HepG2 (cell line): Measurements from ENCODE around the gene WNK2. TPM values are rescaled to one million over a fixed set of nuclear protein-coding genes. Genes with fewer than 3 reads are reported as not detected.

Experiments used
- AGO1 ChIP-seq: fragments of 200-400 bp; formaldehyde crosslinking; IDR thresholded peaks from 2 replicates; pipeline ENCODE4 v1.6.1; 2017; ENCODE audit warnings: mild to moderate bottlenecking, low read depth, low read length, moderate library complexity; ENCODE audit not compliant: poor library complexity, severe bottlenecking
- FLYWCH1 ChIP-seq: sonication (generic); formaldehyde crosslinking; IDR thresholded peaks from 2 replicates; pipeline ENCODE4 v1.8.1; 2023; ENCODE audit warnings: mild to moderate bottlenecking, missing genetic modification reagents
- MED1 ChIP-seq: sonication (generic); formaldehyde crosslinking; IDR thresholded peaks from 2 replicates; pipeline ENCODE4 v1.4.0; 2020; ENCODE audit warnings: missing genetic modification reagents
- MEF2D ChIP-seq: sonication (generic); formaldehyde crosslinking; IDR thresholded peaks from 2 replicates; pipeline ENCODE4 v1.5.1; 2020; ENCODE audit warnings: mild to moderate bottlenecking, missing genetic modification reagents
- MEIS1 ChIP-seq: sonication (generic); formaldehyde crosslinking; IDR thresholded peaks from 2 replicates; pipeline ENCODE4 v1.9.0; 2021; ENCODE audit warnings: mild to moderate bottlenecking, missing genetic modification reagents, moderate library complexity, borderline replicate concordance
- MYNN ChIP-seq: sonication (generic); formaldehyde crosslinking; IDR thresholded peaks from 2 replicates; pipeline ENCODE4 v1.4.0; 2020; ENCODE audit warnings: mild to moderate bottlenecking, low read depth, missing genetic modification reagents
- NFE2L2 ChIP-seq: fragments of 150-350 bp; IDR thresholded peaks from 2 replicates; pipeline ENCODE4 v1.6.1; 2014; ENCODE audit warnings: low read length
- RARA ChIP-seq: IDR thresholded peaks from 2 replicates; pipeline ENCODE4 v1.6.1; 2016; ENCODE audit warnings: missing genetic modification reagents, missing compliant biosample characterization
- RELA ChIP-seq: sonication (generic); formaldehyde crosslinking; IDR thresholded peaks from 2 replicates; pipeline ENCODE4 v1.4.0; 2020; ENCODE audit warnings: missing genetic modification reagents
- RFX5 ChIP-seq: IDR thresholded peaks from 2 replicates; pipeline ENCODE4 v1.6.1; 2011; ENCODE audit warnings: low read depth, low read length, improper control_type of control experiment
- SMAD3 ChIP-seq: sonication (generic); formaldehyde crosslinking; IDR thresholded peaks from 2 replicates; pipeline ENCODE4 v1.4.0; 2020; ENCODE audit warnings: missing genetic modification reagents
- ZNF138 ChIP-seq: sonication (generic); formaldehyde crosslinking; IDR thresholded peaks from 2 replicates; pipeline ENCODE4 v1.5.0; 2020; ENCODE audit warnings: mild to moderate bottlenecking, low read depth, missing genetic modification reagents
- ZNF282 ChIP-seq: fragments of 450-650 bp; IDR thresholded peaks from 2 replicates; pipeline ENCODE4 v1.6.1; 2018; ENCODE audit not compliant: partially characterized antibody
- ZNF30 ChIP-seq: sonication (generic); formaldehyde crosslinking; IDR thresholded peaks from 2 replicates; pipeline ENCODE4 v1.5.0; 2020; ENCODE audit warnings: mild to moderate bottlenecking, missing genetic modification reagents
- ZNF343 ChIP-seq: sonication (generic); formaldehyde crosslinking; IDR thresholded peaks from 2 replicates; pipeline ENCODE4 v1.4.0; 2020; ENCODE audit warnings: mild to moderate bottlenecking, missing genetic modification reagents
- ZNF367 ChIP-seq: sonication (generic); formaldehyde crosslinking; IDR thresholded peaks from 2 replicates; pipeline ENCODE4 v1.4.0; 2020; ENCODE audit warnings: missing genetic modification reagents, borderline replicate concordance
- ZNF589 ChIP-seq: sonication (generic); formaldehyde crosslinking; conservative IDR thresholded peaks from 2 replicates; pipeline ENCODE4 v1.8.0; 2022; ENCODE audit warnings: mild to moderate bottlenecking, moderate library complexity, missing genetic modification reagents
- ZNF790 ChIP-seq: sonication (generic); formaldehyde crosslinking; IDR thresholded peaks from 2 replicates; pipeline ENCODE4 v1.8.0; 2022; ENCODE audit warnings: missing genetic modification reagents, mild to moderate bottlenecking, borderline replicate concordance
- ZNF839 ChIP-seq: sonication (generic); formaldehyde crosslinking; IDR thresholded peaks from 2 replicates; pipeline ENCODE4 v1.4.0; 2020; ENCODE audit warnings: missing genetic modification reagents, mild to moderate bottlenecking, borderline replicate concordance
- polyA plus RNA-seq, 8 experiments: library from polyadenylated mRNA; depleted of rRNA in 3 of 8; stranded (reverse) in 7 of 8; unstranded in 1 of 8; fragments of >200 nt; fragmentation: Illumina TruSeq in 4 of 8; extraction: Trizol in 4 of 8; gene quantifications; 2 replicates each; pipeline versions ENCODE4 v1.2.1 to v1.2.3, GENCODE V29; 2011 to 2016; ENCODE audit warnings: low read depth in 4 of 8, missing spikeins in 1 of 8, mixed read lengths in 1 of 8; ENCODE audit not compliant: insufficient read depth in 1 of 8
- total RNA-seq, 5 experiments: library from RNA; depleted of rRNA; stranded (reverse); fragments of >200 nt; fragmentation: Illumina TruSeq; extraction: Trizol; gene quantifications; 2 replicates each; pipeline ENCODE4 v1.2.3, GENCODE V29; 2016; ENCODE audit warnings: low read depth in 1 of 5
- TF ChIP-seq, protein P1 (sequence below): sonication (generic); formaldehyde crosslinking; conservative IDR thresholded peaks from 2 replicates; pipeline ENCODE4 v1.8.0; 2022; ENCODE audit warnings: missing genetic modification reagents
- TF ChIP-seq, protein P2 (sequence below), 2 experiments: sonication (generic) in 1 of 2; formaldehyde crosslinking in 1 of 2; IDR thresholded peaks; 2 replicates each; pipeline versions ENCODE4 v1.5.1 to v1.6.1; 2011 to 2020; ENCODE audit warnings: borderline replicate concordance in 1 of 2, low read depth in 1 of 2, low read length in 1 of 2, mild to moderate bottlenecking in 1 of 2, missing genetic modification reagents in 1 of 2, moderate library complexity in 1 of 2

The WNK2 gene
- total and polyA plus RNA-seq, 2 of the 13 experiments (the other 11 are each of a cell fraction or from before 2014, with no cell fraction given): 10.5 to 12.0 TPM

- TF ChIP-seq ZNF138 (CRISPR knock-in tag) (peak; percentile 44; the same call in 1 of the 2 replicates), MED1 (CRISPR knock-in tag) (peak; percentile 80), AGO1 (no peak), ZNF282 (no peak), SMAD3 (CRISPR knock-in tag) (peak; percentile 71; the same call in 1 of the 2 replicates), ZNF30 (CRISPR knock-in tag) (no peak), FLYWCH1 (CRISPR knock-in tag) (no peak), ZNF367 (CRISPR knock-in tag) (no peak), RARA (CRISPR knock-in tag) (peak; percentile 74), NFE2L2 (no peak), ZNF839 (CRISPR knock-in tag) (peak; percentile 78; the same call in 1 of the 2 replicates), MEIS1 (CRISPR knock-in tag) (no peak), ZNF589 (CRISPR knock-in tag) (no peak; the same call in 1 of the 2 replicates), ZNF343 (CRISPR knock-in tag) (no peak; the same call in 1 of the 2 replicates), ZNF790 (no peak), RFX5 (no peak), MEF2D (0 out of 2 replicates have a peak, but pooled peaks have one; percentile 61), RELA (CRISPR knock-in tag) (no peak; the same call in 1 of the 2 replicates), MYNN (CRISPR knock-in tag) (no peak)
- TF ChIP-seq, protein P1, sequence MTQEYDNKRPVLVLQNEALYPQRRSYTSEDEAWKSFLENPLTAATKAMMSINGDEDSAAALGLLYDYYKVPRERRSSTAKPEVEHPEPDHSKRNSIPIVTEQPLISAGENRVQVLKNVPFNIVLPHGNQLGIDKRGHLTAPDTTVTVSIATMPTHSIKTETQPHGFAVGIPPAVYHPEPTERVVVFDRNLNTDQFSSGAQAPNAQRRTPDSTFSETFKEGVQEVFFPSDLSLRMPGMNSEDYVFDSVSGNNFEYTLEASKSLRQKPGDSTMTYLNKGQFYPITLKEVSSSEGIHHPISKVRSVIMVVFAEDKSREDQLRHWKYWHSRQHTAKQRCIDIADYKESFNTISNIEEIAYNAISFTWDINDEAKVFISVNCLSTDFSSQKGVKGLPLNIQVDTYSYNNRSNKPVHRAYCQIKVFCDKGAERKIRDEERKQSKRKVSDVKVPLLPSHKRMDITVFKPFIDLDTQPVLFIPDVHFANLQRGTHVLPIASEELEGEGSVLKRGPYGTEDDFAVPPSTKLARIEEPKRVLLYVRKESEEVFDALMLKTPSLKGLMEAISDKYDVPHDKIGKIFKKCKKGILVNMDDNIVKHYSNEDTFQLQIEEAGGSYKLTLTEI (CRISPR knock-in tag): no peak; the same call in 1 of the 2 replicates
- TF ChIP-seq, protein P2, sequence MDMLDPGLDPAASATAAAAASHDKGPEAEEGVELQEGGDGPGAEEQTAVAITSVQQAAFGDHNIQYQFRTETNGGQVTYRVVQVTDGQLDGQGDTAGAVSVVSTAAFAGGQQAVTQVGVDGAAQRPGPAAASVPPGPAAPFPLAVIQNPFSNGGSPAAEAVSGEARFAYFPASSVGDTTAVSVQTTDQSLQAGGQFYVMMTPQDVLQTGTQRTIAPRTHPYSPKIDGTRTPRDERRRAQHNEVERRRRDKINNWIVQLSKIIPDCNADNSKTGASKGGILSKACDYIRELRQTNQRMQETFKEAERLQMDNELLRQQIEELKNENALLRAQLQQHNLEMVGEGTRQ (IDR thresholded peaks at IDR 0.05; ENCODE audit: low read depth, low read length): no peak
- TF ChIP-seq, protein P2 (CRISPR knock-in tag; IDR thresholded peaks at IDR 0.05; ENCODE audit: borderline replicate concordance): peak; percentile 50; the same call in 1 of the 2 replicates
Measured at GRCh38 chr9:93298498-93299417, 114.8 kb downstream of the WNK2 start (continued).
